Stimulated activated CD8-positive, alpha-beta memory T cell treated with anti-CD3 and anti-CD28 coated beads, Interleukin-7, amount 100 ng/mL, for 4 hours (primary cell): ENCODE data around the gene ANO4.

Experiments
- DNase-seq, 2 donors: peaks; one replicate each; pipeline ENCODE4 v3.0.0-alpha.2; 2020; ENCODE audit warnings: low read depth in 2 of 2

The ANO4 gene

DNA sequence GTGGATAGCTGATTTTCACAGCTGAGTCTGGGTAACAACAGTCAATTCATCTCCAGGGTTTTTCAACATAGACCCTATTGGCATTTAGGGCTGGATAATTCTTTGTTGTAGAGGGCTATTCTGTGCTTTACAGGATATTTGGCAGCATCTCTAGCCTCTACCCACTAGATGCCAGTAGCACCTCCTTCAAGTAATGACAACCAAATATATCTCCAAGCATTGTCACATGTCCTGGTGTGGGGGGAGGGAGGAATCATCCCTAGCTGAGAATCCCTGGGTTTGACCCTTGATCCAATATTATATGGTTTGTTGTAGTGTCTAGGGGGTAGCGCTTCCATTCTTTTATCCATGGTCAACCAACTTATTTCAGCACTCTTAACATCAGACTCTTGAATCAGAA is 157.2 kb downstream of the ANO4 start:
- DNase-seq: no peak

DNA sequence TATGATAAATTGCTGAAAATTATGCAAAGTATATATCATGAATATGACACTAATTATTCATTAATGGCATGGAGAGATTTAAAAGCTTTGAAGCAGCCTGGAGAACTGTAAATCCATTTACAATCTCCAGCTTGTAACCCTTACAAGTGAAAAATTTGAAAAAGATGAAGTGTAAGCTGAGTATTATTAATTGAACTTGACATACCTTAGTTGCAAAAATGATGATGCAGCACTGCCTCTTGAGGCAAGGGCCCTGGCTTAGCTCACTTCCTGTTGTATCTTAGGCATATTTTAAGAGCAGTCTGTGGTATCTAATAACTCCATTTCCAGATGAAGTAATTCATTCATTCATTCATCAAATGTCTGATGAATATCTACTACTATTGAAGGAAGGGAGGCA is 158.6 kb downstream of the ANO4 start:
- no peak for DNase-seq

DNA sequence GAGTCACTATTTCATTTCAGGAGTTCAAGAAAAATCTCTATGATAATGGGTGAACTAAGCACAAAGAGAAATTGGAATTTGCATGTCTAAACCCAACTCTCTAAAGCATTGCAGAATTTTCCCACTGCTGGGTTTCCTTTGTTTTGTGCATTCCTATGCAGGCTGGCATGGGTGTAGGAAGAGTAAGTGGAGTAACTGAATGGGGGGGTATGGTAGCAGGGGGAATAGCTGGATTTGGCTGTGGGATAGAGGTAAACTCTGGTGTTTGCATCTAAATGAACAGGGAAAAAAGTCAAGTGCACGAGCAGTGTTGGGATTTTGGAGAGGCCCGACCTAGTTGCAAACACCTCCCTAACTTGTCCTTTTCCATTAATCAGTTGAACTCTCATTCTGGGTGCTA is 159.1 kb downstream of the ANO4 start:
- no peak for DNase-seq

DNA sequence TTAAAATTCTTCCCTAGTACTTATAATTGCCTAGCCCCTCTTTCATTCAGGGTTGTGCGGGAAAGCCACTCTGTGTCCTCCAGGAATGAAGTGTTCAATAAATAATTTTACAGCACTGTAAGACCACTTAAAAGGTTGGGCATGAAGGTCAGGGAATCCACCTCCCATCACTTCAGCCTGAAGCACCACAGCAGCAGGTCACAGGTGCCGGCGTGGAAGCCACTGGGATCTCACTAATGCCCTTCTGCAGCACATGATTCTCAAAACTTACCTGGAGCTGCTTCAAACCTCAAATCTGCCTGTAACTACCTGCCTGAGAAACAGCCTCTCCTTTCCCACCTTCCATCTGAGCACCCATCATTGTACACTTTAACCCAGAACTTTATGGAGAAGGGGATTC is 159.5 kb downstream of the ANO4 start:
- no peak for DNase-seq

DNA sequence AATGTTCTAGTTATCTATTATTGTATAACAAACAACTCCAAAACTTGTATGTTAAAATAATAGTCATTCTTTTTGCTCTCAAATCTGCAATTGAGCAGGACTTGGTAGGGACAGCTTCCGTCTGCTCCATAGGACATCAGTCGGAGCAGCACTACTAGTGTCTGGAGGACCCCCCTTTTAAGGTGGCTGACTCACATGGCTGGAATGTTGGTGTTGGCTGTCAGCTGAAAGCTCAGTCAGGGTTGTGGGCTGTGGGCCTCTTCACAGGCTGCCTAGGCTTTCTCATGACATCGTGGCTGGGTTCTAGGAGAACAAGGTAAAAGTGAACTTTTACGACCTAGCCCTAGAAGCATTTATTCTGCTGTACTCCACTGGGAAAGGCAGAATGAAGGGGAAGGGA is 160.6 kb downstream of the ANO4 start:
- no peak for DNase-seq

DNA sequence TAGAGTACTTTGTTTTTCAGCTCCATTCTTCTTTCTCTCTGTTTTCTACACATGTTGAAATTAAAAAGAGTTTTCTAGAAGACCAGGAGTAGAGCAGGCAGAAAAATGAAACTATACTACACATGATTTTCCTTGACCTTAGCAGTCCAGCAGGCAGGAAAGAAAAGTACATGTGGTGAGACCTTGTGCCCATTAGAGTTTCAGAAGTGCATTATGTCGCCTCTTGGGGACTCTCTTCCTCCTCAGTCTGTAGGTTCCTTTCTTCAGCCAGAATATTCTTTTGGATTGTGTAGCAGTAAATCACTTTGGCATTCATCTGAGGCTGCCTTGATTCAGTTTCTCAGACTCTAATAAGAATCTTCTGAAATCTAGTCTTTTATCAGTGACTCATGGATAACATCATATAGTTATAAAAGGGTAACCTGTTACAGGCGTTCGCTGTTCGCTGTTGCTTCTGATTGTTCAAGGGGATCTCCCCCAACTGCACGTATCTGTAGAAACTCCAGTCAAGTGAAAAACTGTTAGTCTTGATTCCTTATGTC is 161.8 kb downstream of the ANO4 start:
- no peak for DNase-seq

DNA sequence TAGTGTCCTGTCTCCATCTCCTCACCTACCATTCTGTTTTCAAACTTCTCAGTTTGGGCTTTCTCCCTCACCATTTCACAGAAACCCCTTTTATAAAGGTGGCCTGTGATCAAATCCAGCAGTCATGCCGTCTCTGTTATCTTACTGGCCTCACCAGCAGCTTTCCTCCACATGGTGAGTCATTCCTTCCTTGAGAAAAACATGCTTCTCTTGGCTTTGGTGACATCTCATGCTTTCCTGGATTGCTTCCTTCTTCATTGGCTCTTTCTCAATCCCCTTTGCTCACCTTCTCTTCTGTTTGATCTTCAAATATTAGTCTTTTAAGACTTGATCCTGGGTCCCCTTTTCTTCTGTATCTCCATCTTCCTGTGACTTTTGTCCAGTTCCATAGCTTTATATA is 164.9 kb downstream of the ANO4 start:
- DNase-seq: no peak

DNA sequence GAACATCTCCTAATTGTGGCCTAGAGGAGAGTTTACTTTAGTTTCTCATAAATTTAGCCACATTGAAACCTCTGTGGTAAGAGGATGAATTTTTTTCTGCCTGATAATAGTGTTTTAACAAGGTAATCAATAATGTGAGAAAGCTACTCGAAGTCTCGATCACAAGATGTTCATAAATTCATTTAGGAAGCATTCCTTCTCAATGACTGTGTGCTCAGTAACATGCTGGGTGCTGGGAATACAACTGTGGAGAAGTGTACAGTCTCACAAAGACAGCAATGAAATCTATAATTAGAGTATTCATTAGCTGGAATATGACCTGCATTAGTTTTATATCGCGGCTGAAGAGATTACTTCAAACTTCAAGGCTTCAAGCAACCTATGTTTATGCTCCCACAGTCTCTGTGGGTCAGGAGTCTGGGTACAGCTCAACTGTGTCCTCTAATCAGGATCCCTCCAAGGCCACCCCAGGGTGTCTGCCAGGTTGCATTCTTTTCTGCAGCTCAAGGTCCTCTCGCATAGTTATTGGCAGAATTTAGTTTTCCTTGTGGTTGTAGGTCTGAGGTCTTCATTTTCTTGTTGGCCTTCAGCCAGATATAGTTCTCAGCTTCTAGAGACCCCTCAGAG is 167.6 kb downstream of the ANO4 start:
- DNase-seq: no peak

DNA sequence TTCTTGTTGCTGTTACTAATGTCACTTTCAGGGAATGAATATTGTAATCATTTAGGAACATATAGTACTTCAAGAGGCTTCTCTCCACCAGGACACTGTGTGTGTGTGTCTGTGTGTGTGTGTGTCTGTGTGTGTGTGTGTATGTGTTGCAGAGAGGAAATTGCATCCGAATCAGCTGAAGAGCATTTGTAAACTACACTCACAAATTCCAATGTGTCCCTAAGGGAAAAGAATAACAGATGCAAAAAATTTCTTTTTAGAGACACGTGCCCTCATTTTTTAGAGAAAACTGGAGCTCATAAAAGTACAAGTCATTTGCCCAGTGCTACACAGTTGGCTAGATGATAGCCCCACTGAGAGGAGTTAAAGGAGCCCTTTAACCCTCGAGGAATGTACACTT is 168.8 kb downstream of the ANO4 start:
- DNase-seq: no peak

DNA sequence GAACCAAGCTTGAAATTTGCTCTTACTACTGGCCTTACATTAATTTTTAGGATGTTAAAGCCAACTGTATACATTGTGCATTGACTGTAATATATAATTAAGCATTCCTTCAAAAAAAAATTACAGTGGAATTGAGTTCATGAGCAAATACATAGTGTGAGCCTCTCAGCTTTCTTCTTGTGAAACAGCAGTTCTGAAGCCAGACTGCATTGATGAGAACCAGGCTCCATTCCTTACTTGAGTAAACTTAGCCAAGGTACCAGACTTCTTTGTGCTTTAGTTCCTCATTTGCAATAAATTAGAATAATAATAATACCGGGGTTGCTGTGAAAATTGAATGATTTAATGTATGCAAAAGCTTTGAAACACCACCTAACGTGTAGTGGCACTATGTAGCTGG is 169.5 kb downstream of the ANO4 start:
- no peak for DNase-seq

DNA sequence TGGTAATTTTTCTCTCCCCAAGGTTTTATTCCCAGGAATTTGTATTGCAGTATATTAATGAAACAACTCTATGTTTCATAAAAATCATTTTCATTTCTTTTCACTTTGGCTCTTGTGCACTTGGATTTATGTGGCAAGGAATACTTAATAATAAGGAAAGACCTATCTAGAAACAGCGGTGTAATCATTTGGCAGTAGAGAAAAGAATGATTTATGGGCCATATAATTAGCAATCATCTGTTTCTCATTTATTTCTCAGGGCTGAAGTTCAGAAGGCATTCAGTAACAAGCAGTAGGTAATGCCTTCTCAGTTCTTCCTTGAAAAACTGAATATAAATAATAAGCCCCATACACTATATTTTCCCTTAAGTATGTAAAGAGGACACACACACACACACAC is 172.6 kb downstream of the ANO4 start:
- DNase-seq: no peak

DNA sequence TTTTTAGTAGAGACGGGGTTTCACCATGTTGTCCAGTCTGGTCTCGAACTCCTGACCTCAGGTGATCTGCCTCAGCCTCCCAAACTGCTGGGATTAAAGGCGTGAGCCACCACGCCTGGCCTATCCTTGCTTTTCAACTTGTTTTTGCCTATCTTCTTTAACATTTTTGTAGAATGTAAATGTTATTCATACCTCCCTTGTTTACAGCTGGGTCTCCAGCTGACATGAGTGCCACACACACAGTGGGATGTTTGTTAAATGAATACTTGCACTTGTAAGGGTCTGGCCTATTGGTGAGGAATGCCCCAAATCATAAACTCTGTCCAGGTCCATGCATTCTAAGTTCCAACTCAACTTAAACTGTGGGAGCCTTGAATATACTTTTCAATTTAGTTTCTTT is 176.3 kb downstream of the ANO4 start:
- no peak for DNase-seq

DNA sequence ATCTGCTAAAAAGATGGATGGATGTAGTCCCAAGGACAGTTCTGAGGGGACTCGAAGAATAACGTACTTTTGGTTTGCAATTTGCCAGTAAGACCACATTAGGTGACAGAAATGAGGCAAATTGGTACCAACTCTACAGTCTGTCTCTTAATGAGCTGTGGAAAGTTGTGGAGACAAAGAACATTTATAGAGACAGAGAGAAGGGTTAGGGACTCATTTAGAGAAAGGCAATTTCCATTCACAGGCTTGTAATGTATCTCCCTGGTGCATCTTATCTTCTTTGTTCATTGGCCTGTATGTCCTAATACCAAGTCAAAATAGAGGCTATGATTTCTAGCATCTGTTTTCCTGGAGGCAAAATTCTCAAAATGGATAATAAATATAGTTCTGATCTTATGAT is 177.5 kb downstream of the ANO4 start:
- no peak for DNase-seq

DNA sequence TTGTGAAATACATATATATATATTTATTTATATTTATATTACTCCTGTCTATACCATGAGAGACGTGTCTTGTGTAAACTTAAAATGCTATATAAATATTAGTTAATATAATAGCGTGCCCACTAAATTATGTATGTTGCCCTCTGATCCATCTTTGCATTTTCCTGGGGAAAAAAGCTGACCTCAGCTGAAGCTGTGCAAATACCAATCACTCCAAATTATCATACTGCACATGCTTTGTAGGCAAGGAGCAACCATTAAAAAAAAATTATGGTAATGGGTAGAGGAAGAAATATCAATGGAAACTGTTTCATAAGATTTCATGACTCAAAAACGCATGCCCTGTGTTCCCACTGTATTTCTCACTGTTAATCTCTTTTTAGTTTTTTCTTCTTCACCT is 179.8 kb downstream of the ANO4 start:
- no peak for DNase-seq

DNA sequence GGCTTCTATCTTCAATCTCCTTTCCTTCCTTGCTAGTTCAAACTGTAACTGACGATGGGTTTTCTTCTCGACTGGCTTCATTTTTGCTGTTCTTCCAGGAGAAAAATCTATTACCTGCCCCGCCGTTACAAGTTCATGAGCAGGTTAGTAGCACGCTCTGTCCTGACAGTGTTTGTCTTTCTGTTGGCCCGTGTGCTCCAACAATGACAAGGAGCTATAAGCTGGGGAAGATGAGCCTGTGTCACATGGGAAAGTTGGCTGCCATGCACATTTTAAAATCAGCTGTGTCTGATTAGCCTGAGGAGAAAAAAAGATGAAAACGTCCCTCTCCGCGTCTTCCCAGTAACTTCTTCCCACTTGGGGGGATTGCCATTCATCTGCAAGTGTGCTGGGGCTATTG is 180.2 kb downstream of the ANO4 start:
- no peak for DNase-seq

DNA sequence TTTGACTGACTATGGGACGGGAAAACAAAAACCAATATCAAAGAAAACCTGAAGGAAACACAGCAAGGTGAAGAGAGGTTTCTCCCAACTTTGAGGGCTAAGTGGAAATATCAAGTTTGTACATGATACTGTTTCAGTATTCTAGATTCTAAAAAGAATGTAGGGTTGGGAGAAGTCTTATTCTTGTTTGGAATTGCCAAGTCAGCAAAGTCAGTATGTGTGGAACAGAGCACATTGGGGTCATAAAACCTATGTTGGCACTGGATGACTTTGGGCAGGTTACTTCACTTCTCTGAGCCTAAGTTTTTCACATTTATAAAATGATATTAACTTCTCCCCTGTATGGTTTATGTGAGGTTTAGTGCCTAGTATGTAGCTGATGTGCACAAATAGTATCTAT is 182.2 kb downstream of the ANO4 start:
- no peak for DNase-seq

DNA sequence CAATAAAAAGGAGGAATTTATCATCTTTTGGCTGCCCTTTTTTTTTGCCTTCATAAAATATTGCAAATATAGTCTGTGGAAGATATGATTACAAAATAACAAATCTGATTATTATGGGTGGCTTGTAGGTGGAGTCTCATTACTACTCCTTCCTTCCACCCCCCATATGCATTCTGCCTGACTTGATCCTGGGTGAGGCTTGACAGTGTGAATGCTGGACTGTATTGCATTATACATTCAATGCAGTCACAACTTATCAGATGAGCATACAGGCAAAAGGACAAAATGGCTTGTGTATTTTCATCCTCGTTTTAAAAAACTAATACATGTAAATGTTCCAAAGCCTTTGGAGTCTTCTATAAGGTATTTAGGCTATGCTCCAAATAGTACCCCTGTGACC is 186.3 kb downstream of the ANO4 start:
- DNase-seq: no peak

DNA sequence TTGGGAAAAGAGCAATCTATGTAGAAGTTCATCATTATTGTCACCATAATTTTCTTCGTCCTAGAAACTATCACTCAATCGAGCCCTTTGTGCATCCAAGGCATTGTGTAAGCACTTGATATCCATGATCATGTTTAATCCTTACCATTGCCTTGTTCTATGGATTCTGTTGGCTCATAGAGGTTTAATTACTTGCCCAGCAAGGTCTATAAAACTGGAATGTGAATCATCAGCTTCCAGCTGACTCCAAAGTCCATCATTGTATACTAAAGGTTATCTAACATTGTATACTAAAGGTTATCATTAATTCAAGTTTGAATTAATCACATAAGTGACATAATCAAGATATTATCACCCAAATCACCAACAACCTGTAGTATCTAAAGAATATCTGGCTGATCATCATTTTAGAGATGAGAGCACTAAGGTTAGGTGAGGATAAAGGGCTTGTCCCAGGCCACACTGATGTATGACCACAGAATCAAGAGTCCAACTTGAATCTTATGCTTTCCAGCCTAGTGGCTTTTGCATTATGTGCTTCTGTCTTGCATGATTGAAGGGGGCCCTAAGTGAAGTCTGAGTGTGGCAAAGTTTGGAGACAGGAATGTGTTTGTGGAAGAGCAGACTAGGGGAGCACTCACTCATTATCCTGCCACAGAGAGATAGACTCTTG is 188.1 kb downstream of the ANO4 start:
- no peak for DNase-seq

DNA sequence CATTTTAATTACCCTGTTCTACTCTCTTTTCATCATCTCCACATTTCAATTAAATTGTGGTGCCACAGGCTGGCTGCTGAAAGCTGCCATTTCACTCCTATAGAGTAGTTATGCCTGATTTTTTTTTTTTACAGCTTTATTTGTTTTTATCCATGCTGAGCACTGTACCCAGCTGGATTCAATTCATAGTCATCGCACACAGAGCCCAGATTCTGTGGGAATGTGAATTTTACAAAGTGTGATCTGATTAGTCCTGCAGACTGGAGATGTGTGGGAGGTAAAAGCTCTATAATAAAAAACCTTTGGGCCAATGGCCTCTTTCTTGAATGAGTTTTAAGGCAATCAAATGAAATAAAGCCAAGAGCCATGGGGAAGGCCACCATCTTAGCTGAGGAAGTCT is 190.2 kb downstream of the ANO4 start:
- DNase-seq: no peak

DNA sequence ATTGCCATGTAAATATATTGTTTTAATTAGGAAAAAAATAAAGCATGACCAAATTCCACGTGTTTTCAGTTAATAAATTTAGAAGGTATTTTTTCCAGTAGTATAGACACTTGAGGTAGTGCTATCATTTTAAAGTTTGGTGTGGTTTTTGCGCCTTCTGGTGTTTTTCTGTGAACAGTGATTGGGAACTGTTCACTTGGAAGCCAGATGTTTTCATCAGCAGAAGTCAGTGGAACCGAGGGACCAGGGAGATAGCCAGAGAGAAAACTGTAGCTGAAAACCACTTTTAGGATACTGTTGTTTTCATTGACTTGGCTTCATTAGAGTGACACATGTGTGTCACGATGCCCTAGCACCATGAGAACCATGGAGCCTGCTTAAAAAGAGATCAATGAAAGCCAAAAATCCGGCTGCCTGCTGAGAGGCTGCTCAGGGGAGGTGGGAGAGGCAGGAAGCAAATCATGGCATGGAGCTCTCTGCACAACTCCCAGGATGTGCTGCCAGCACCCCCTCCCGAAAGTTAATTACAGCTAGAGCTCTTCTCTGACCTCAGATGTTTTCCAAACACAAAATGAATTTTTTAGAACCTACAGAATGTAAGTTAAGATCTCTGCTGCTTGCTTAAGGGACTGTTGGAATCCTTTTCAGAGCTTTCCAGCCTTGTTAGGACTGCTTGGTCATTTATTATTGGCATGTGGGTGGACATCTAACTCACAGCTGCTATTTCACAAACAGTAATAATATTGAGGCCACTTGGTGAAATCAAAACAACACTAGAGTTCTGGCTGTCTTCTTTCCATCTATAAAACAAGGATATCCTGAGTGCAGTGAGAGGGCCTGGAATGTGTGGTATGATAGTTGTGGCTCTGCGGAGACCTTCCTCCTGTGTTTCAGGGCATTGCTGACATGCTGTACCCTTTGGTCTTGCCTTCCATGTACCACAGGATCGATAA is 192.3 kb downstream of the ANO4 start:
- no peak for DNase-seq

DNA sequence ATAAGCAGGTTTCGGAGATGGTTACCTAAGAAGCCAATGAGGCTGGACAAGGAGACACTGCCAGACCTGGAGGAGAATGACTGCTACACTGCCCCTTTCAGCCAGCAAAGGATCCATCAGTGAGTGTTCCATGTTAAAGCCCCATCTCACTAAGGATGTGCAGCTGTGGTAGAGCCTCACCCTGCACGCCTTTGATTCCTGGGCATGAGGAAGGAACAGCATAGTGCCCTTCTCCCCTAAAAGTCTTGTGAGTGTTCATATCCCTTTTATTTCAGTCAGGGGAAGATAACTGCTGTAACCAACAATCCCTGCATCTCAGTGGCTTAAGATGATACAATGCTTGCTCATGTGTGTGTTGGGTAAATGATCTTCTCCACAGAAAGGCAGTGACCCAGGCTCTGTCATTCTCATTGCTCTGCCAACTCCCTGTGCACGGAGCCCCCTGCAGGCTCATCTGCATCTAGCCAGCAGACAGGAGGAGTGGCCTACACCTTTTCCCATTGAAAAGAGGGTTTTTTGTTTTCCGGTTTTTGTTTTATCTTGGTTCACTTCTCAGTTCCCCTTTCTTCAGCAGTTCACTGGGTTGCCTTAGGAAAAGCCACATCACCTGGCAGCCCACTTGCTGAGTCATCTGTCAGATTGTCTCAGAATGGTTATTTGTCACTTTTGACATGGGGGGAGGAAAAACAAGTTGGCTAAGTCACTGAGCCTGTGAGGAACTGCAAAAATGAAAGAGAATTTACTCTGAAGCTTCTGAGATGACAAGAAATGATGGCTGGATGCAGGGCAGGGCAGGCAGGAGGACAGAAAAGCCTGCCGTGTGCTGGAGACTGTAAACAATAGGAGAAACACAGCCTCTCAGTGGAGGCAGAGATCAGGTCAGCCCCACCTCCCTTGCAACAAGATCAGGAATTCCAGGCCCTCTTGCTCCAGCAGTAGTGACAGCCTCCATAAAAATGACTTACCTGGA is 193.3 kb downstream of the ANO4 start:
- DNase-seq: no peak
